CD4-positive, alpha-beta T cell treated with Interferon alpha-2 for 1 hour (primary cell): ENCODE results near the gene GINM1.

ENCODE experiments used
- DNase-seq, 2 donors: peaks; one replicate each; pipeline ENCODE4 v3.0.0-alpha.2; 2020 to 2022

Gene GINM1

DNA sequence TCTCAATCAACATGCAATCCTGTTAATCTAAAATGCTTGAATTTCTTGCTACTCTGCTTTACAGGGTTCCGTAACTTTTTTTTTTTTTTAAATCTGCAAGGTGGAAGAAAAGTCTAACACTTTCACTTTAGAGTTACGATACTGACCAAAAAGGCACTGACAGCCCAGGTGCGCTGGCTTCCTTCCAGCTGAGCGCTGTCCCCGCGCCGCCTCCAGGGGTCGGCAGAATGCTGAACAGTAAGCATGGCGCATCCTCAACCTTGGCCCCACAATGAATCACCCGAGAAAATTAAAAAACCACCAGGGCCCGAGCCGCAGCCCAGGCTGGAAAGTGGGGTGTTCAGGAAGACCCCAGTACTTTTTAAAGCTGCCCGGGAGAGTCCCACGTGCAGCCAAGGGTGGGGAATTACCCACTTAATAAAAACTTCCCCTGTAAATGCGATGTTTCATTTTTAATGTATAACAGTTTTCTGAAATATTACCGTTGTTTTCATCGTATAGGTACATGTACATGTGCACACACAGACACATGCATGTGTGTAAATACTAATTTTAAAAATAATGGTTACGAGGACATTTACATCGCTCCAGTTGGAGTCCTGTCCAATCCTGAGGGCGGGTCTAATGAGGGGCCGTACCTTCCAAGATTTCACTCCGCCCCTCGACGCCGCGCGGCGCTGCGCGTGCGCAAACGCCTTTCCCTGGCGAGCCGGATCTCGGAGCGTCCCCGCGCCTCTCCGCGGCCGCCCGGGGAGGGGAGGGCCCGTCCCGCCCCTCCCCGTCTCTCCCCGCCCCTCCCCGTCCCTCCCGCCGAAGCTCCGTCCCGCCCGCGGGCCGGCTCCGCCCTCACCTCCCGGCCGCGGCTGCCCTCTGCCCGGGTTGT lies at the start of gene GINM1:
GINM1 (plus strand) TSS at position 849 of the 883 bp plus-strand sequence. CDS start 40 bp downstream, outside the sequence.
- peak; percentile 95 to 97 for DNase-seq

GRCh38 chr6:149529650-149530049 lies 36.5 kb upstream of the GINM1 start:
- DNase-seq: no peak

GRCh38 chr6:149534742-149535141 lies 31.4 kb upstream of the GINM1 start:
- DNase-seq: no peak

DNA sequence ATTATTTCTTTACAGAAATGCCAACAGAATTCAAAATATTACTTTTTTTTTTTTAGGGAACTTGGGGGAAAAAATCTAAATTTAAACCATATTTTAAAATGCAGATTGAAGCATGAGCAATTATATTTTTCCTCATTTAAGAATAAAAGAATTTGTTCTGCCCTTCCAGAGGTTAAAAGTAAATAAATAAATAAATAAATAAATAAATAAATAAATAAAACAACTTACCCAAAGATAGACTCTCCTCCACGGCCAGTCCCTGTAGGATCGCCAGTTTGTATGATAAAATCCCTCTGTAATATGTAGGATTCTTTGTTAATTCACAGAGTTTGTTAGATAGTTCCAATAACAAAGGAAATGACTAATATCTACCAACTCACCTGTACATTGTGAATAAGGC lies 25.0 kb upstream of the GINM1 start:
- no peak for DNase-seq

GRCh38 chr6:149544646-149545257 lies 21.4 kb upstream of the GINM1 start:
- DNase-seq: no peak

DNA sequence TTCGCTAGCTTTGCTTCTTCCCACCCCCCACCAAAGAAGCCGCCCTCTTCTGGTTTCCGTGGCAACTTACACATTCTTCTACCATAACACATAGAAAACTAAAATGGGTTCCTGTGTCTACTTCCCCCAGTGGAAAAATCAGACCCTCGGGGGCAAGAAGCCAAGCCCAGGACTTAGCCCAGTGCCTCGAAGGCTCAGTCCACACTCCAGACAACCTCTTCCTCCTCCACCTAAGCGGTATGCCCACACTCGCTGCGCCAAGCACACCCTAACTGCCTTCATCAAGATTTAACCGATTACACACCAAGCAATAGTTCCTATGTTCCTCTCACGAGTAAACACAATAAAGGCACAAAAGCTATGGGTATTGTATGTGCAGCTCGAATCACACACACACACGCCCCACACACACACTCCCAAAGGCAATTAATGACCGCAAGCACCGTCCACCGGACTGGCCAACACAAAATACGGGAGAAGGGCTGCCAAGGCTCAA lies 20.9 kb upstream of the GINM1 start:
- peak; percentile 82 to 87 for DNase-seq

- peak; percentile 96 to 97 for DNase-seq
Observed at GRCh38 chr6:149545754-149546471, 20.3 kb upstream of the GINM1 start, which contains the start of gene PPIL4. Gene PPIL4, minus strand, starts transcription at chr6:149546043. Its CDS starts 38 bp downstream, at chr6:149546005.

- no peak for DNase-seq
Observed at GRCh38 chr6:149551920-149552319, 14.3 kb upstream of the GINM1 start.

DNA sequence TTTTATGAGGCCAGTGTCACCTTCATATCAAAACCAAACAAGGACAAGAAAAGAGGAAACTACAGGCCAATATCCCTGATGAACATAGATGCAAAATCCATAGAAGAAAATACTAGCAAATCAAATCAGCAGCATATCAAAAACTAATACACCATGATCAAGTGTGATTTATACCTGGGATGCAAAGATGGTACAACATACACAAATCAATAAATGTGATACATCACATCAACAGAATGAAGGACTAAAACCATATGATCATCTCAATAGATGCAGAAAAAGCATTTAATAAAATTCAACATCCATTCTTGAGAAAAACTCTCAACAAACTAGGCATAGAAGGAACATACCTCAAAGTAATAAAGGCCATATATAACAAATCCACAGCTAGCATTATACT lies 8.1 kb upstream of the GINM1 start:
- no peak for DNase-seq

- no peak for DNase-seq
Observed at GRCh38 chr6:149559389-149559788, 6.8 kb upstream of the GINM1 start.

DNA sequence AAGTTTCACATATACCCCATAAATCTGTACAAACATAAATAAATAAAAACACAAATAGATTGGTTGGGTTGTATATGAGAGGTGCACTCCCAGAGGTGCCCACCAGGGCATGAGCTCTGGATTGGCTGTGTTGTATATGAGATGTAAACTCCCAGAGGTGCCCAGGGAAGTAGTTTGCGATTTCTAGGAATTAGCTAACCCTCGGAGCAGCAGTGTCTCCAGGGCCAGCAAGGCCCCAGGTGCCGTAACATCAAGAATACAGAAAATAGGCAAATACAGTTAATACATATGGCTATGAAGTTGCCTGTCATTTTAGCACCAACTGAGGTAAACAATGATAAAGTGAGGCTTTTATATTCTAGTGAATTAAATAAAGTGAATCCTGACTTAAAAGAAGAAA lies 5.4 kb upstream of the GINM1 start:
- peak; percentile 15 to 41 for DNase-seq

DNA sequence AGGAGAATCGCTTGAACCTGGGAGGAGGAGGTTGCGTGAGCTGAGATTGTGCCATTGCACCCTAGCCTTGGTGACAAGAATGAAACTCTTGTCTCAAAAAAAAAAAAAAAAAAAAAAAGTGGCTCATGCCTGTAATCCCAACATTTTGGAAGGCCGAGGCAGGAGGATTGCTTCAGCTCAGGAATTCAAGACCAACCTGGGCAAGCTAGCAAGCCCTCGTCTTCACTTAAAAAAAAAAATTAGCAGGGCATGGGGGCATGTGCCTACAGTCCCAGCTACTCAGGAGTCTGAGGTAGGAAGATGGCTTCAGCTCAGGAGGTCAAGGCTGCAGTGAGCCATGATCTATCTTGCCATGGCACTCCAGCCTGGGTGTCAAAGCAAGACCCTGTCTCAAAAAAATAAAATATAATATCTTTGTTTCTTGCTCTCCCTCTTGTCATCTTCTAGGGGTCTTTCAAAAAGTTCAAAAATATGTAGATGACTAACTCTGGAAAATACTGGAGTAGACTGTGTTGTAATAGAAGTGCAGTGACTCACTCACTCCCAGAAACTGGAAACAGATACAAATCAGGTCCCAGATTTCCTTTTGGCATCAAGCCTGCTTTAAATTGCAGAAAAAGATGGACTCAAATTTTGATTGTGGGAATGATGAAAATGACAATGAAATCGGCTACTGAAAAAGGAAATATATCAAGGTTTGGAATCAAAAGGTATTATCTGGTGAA lies 2.8 kb upstream of the GINM1 start:
- no peak for DNase-seq

GRCh38 chr6:149563928-149564325 lies 2.2 kb upstream of the GINM1 start:
- DNase-seq: no peak

DNA sequence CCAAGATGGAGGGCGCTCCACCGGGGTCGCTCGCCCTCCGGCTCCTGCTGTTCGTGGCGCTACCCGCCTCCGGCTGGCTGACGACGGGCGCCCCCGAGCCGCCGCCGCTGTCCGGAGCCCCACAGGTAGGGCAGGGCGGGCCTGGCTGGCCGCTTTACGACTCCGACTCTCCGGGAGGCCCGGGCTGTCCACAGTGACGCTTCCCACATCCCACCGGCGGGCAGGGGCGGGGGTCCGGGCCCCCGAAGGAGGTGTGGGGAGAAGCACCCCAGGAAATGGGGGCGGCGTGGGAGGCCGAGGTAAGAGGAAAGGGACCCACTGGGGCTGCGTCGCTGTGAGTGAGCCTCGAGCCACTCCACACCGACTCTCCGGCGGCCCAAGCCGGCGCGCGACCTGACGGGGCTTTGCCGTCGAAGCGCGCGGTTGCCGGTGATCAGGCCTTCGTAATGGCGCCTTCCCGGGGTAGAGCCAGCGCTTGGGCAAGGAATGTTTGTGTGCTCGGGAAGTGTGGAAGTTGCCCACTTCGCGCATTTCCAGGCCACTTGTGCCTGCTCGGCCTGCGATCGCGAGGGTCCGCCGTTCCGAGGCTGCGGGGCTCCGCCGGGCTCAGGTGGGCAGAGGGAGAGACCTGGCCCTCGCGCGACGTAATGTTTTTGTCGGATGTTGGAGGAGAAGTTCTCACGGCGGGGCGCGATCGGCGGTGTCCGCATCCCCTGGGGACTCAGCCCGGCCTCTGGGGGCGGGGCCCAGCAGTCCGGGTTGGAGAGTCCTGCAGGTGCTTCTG lies 427 bp downstream of the GINM1 start:
- DNase-seq: peak in 1 of 2 donors; percentile 36

DNA sequence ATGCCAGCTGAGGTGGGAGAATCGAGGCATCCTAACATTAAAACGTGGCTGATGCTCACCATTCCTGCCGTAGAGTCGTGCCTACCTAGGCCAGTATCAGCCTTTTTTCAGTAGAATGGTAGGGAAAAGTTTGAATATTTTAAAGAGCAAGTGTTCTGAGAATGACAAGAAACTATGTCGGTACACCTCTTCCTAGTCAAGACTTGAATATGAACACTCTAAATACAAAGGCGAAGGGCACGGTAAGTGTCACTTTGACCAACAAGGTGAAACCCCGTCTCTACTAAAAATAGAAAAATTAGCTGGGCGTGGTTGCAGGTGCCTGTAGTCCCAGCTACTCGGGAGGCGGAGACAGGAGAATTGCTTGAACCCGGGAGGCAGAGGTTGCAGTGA lies 1.0 kb downstream of the GINM1 start:
- peak in 1 of 2 donors; percentile 20 for DNase-seq

GRCh38 chr6:149567945-149568585 lies 1.9 kb downstream of the GINM1 start:
- no peak for DNase-seq

DNA sequence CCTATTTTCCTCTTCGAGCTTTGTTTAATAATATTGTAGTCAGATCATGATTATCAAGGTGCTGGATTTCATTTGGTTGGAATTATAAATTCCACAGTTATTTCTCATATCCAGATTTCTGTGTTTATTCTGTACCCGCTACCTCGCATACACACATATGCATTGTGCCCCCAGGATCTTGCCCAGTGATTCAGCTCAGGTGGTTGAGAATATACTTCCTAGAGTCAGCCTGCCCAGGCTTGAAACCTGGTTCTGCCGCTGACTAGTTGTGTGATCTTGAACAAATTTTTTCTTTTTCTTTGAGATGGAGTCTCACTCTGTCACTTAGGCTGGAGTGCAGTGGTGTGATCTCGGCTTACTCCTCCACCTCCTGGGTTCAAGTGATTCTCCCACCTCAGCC lies 14.7 kb downstream of the GINM1 start:
- no peak for DNase-seq

DNA sequence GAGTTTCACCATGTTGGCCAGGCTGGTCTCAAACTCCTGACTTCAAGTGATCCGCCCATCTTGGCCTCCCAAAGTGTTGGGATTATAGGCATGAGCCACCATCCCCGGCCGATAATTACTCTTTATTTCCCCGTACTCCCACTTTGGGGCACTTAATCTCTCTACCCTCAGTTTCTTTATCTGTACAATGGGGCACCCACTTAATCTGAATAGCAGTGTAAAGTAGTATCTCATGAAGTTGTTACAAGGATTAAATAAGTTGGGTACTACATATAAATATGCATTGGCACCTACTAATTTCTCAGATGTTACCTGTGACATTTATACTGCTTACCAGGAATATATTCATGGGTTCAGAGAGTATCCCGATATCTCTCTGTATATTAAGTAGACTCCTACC lies 15.2 kb downstream of the GINM1 start:
- no peak for DNase-seq

DNA sequence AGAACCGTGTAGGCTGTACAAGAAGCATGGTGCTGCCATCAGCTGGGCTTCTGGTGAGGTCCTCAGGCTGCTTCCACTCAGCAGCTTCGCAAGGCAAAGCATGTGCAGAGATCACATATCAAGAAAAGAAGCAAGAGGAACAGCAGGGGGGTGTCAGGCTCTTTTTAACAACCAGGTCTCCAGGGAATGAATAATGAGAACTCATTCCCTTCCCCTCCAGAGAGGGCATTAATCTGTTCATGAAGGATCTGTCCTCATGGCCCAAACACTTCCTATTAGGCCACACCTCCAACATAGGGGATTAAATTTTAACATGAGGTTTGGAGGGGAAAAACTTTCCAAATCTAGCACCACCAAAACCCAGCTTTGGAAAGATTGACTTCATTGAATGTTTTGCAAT lies 20.0 kb downstream of the GINM1 start:
- DNase-seq: no peak

DNA sequence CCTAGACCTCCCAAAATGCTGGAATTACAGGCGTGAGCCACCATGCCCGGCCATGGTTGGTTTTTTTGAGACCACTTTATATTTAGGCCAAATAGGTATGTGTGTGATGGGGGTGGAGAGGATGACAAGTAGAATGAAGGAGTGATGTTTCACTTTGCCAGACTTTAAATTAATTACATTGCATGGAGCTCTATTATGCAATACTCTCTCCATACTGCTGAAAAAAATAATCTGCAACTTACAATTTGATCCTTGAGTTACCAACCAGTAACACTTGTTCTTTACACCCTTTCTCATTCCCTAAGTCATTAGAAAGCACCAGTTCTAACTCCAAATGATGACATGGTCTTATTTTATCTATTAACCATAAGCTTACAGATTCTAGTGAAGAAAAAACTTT lies 26.8 kb downstream of the GINM1 start:
- no peak for DNase-seq

DNA sequence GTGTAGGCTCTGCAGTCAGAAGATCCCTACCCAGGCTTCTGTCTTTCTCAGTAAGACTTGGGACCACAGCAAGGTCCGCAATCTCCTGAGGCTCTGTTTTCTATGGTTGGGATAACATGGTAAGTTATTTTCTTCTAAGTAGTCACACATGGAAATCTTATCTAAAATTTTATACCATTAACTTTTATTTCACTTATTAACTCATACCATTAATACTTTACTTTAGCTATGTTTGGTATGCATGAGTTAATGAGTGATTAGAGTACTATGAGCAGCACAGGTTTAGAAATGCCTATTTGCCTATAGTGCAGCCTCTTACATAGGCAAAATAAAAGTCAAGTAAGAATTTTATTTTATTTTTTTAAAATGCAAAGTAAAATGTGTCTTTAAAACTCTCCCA lies 27.2 kb downstream of the GINM1 start:
- DNase-seq: no peak
